Naive thymus-derived CD8-positive, alpha-beta T cell (primary cell): ENCODE results near the gene FAF1. TPM values are rescaled to one million over a fixed set of nuclear protein-coding genes. Genes with fewer than 3 reads are reported as not detected.

Experiments used
- ATAC-seq, 2 donors: fragments of 150-1000 bp; cut with Tn5 transposase in 1 of 2; sonication (Bioruptor Pico), chemical (Tn5 transposase) in 1 of 2; 1 replicate in 1 of 2; 2 replicates in 1 of 2; pipeline ENCODE4 v1.10.0; 2021; ENCODE audit warnings: mild to moderate bottlenecking in 2 of 2, moderate library complexity in 2 of 2
- POLR2A ChIA-PET: fragments of 350-600 bp; sonication (Branson Sonifier 250); formaldehyde crosslinking; loops from one replicate; lab custom pipeline; 2021; ENCODE audit warnings: antibody characterized with exemption; lab: Charles Lee
- DNase-seq, 10 donors: peaks; one replicate each; pipeline versions ENCODE4 v3.0.0 to v3.0.0-alpha.2; 2020 to 2022
- H3K27ac Mint-ChIP-seq, 10 donors: one replicate each; pipeline ENCODE4 v1.8.0; 2020 to 2022; ENCODE audit warnings: mild to moderate bottlenecking in 10 of 10, mixed read lengths in 10 of 10, moderate library complexity in 4 of 10, inconsistent platforms in 1 of 10
- H3K27me3 Mint-ChIP-seq, 5 donors: one replicate each; pipeline ENCODE4 v1.8.0; 2021 to 2022; ENCODE audit warnings: mixed read lengths in 5 of 5
- H3K36me3 Mint-ChIP-seq, 3 donors: one replicate each; pipeline ENCODE4 v1.8.0; 2020 to 2022; ENCODE audit warnings: mixed read lengths in 3 of 3, mild to moderate bottlenecking in 2 of 3, inconsistent platforms in 1 of 3
- H3K4me1 Mint-ChIP-seq, 4 donors: one replicate each; pipeline ENCODE4 v1.8.0; 2021 to 2022; ENCODE audit warnings: mixed read lengths in 4 of 4
- H3K4me3 Mint-ChIP-seq, 10 donors: one replicate each; pipeline ENCODE4 v1.8.0; 2020 to 2022; ENCODE audit warnings: mild to moderate bottlenecking in 10 of 10, mixed read lengths in 10 of 10, moderate library complexity in 6 of 10, inconsistent platforms in 1 of 10
- H3K9me3 Mint-ChIP-seq, 9 donors: one replicate each; pipeline ENCODE4 v1.8.0; 2020 to 2022; ENCODE audit warnings: mixed read lengths in 9 of 9, mild to moderate bottlenecking in 3 of 9, inconsistent platforms in 1 of 9, moderate library complexity in 1 of 9
- polyA plus RNA-seq, 3 donors: library from polyadenylated mRNA; unstranded; fragments of 300-500 nt; fragmentation: Illumina TruSeq; gene quantifications; one replicate each; pipeline ENCODE4 v1.2.3, GENCODE V29; 2021
- total RNA-seq, 8 experiments: library from RNA in 2 of 8; stranded (reverse) in 2 of 8; gene quantifications; one replicate each; pipeline ENCODE4 v1.2.3 and lab custom pipeline; 2021 to 2026

FAF1 gene
- total and polyA plus RNA-seq, 5 experiments from 2014 or later: 46.2 to 64.5 (median 48.2) TPM

- no peak for DNase-seq
- Mint-ChIP-seq H3K27me3 (no peaks in the 10 kb centered on the region), H3K4me3 (no peak overlapping the region), H3K4me1 (no peaks in the 10 kb centered on the region), H3K9me3 (no peaks in the 10 kb centered on the region), H3K27ac (no peak overlapping the region), H3K36me3 (peaks cover 4 to 52% (median 36%) of the 10 kb centered on the region in 3 donors)
- no peak for ATAC-seq
- POLR2A ChIA-PET: no interaction called here
These were observed 377.7 kb downstream of the FAF1 start for GRCh38 chr1:50582346-50582745.

DNA sequence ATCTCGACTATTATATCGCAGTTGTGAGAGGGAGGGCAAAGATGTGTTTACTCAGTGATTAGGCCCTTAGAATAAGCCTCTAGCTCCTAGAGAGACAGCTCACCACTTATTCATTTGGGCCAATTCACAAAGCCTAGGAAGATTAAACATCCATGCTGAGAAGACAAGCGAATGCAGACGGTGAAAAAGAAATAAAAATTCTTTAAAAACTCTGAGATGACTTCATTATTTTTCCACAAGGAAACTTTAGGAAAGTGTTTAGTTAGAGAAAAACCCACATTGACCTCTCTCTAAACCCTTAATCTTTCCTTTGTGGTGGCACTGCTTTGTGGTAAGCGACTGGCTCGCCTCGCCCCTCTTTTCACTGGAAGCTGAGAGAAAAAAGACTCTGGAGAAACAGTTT, 390.0 kb downstream of the FAF1 start:
- ATAC-seq: no peak
- no peak overlapping the region for H3K27ac Mint-ChIP-seq
- DNase-seq: no peak
- H3K4me3 Mint-ChIP-seq: no peak overlapping the region
- POLR2A ChIA-PET: no interaction called here
- H3K27me3 Mint-ChIP-seq: no peaks in the 10 kb centered on the region
- no peaks in the 10 kb centered on the region for H3K4me1 Mint-ChIP-seq
- H3K36me3 Mint-ChIP-seq: peaks cover 4 to 58% (median 52%) of the 10 kb centered on the region in 3 donors
- H3K9me3 Mint-ChIP-seq: no peaks in the 10 kb centered on the region

GRCh38 chr1:50568782-50569181, 391.3 kb downstream of the FAF1 start:
- Mint-ChIP-seq H3K9me3 (no peaks in the 10 kb centered on the region), H3K27me3 (no peaks in the 10 kb centered on the region), H3K36me3 (peaks cover 9 to 63% (median 52%) of the 10 kb centered on the region in 3 donors), H3K4me1 (no peaks in the 10 kb centered on the region), H3K4me3 (no peak overlapping the region), H3K27ac (no peak overlapping the region)
- POLR2A ChIA-PET: no interaction called here
- DNase-seq (no peak), ATAC-seq (no peak)

DNA sequence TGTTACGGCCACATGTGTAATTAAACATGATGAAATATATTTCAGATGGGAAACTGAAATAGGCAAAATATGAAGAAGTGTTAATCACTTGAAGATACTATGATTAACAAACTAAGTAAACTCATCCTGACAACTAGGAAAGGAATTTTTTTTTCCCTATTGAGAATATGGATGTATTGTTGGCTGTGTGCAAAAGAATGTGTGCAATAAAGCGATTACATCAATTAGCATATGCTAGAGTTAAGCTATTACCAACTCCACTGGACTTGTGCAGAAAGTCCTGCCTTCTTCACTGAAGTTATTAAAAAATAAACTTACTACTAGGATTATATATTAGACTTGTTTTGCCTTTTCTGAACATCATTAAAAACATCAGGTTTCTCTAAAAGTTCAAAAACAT, 393.7 kb downstream of the FAF1 start:
- Mint-ChIP-seq H3K4me3 (no peak overlapping the region), H3K4me1 (no peaks in the 10 kb centered on the region), H3K9me3 (no peaks in the 10 kb centered on the region), H3K36me3 (peaks cover 9 to 70% (median 53%) of the 10 kb centered on the region in 3 donors), H3K27ac (no peak overlapping the region), H3K27me3 (no peaks in the 10 kb centered on the region)
- POLR2A ChIA-PET: no interaction called here
- DNase-seq: no peak
- ATAC-seq: no peak

DNA sequence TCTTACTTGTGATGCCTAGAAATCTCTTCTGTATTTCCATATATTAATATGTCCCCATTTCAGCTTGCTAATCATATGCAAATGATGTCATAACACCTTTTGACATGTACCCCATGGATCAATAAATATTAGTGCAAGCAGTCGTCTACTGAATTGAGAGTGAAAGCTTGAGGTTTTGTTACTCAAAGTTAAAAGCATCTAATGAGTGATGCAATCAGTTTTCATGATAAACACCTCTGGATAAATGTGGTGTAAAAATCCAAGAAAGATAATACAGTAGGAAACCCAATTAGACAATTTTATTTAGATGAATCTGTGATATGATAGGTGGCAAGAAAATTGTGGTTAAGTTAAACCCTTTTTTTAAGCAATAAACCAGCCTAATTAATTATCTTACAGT, 395.6 kb downstream of the FAF1 start:
- no peaks in the 10 kb centered on the region for H3K4me1 Mint-ChIP-seq
- DNase-seq (no peak), ATAC-seq (no peak)
- H3K36me3 Mint-ChIP-seq: peaks cover 14 to 76% (median 51%) of the 10 kb centered on the region in 3 donors
- no peaks in the 10 kb centered on the region for H3K27me3 Mint-ChIP-seq
- no peaks in the 10 kb centered on the region for H3K9me3 Mint-ChIP-seq
- no peak overlapping the region for H3K4me3 Mint-ChIP-seq
- no peak overlapping the region for H3K27ac Mint-ChIP-seq
- POLR2A ChIA-PET: no interaction called here

GRCh38 chr1:50562106-50562505, 398.0 kb downstream of the FAF1 start:
- Mint-ChIP-seq H3K4me1 (no peaks in the 10 kb centered on the region), H3K27ac (no peak overlapping the region), H3K27me3 (no peaks in the 10 kb centered on the region), H3K9me3 (no peaks in the 10 kb centered on the region), H3K36me3 (peaks cover 14 to 68% (median 44%) of the 10 kb centered on the region in 3 donors), H3K4me3 (no peak overlapping the region)
- DNase-seq: no peak
- POLR2A ChIA-PET: no interaction called here
- no peak for ATAC-seq

DNA sequence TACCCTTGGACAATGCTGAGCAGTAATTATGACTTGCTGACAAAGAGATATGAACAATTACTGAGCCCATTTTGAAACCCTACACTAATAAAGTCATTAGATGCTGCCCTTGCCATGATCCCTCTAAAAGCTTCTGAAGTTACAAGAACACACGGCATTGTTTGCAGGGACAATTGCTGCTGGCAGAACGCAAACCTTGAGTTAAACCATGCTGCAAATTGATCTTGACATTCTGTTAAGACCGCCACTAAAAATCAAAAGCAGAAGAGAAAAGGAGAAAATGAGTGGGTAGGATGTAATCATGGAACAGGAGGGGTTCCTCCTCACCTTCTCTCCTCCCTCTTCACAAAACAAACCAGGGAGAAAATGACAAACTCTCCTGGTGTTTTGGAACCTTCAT, 400.6 kb downstream of the FAF1 start:
- no peak for ATAC-seq
- Mint-ChIP-seq H3K27ac (no peak overlapping the region), H3K27me3 (no peaks in the 10 kb centered on the region), H3K4me1 (peaks cover 0 to 2% (median 0%) of the 10 kb centered on the region in 4 donors), H3K36me3 (peaks cover 9 to 53% (median 32%) of the 10 kb centered on the region in 3 donors), H3K4me3 (no peak overlapping the region), H3K9me3 (no peaks in the 10 kb centered on the region)
- no peak for DNase-seq
- POLR2A ChIA-PET: no interaction called here

GRCh38 chr1:50553921-50554320, 406.1 kb downstream of the FAF1 start:
- Mint-ChIP-seq H3K4me1 (peaks cover 0 to 2% (median 0%) of the 10 kb centered on the region in 4 donors), H3K9me3 (no peaks in the 10 kb centered on the region), H3K27ac (no peak overlapping the region), H3K27me3 (no peaks in the 10 kb centered on the region), H3K36me3 (peaks cover 0 to 28% (median 20%) of the 10 kb centered on the region in 3 donors), H3K4me3 (no peak overlapping the region)
- POLR2A ChIA-PET: no interaction called here
- DNase-seq: no peak
- no peak for ATAC-seq

- POLR2A ChIA-PET: no interaction called here
- H3K27ac Mint-ChIP-seq: no peak overlapping the region
- ATAC-seq (no peak), DNase-seq (no peak)
- H3K27me3 Mint-ChIP-seq: no peaks in the 10 kb centered on the region
- no peak overlapping the region for H3K4me3 Mint-ChIP-seq
- no peaks in the 10 kb centered on the region for H3K9me3 Mint-ChIP-seq
- no peaks in the 10 kb centered on the region for H3K4me1 Mint-ChIP-seq
- peaks cover 0 to 27% (median 20%) of the 10 kb centered on the region in 3 donors for H3K36me3 Mint-ChIP-seq
These were observed 411.8 kb downstream of the FAF1 start for GRCh38 chr1:50548243-50548642.

GRCh38 chr1:50542362-50542761, 417.7 kb downstream of the FAF1 start:
- Mint-ChIP-seq H3K27ac (peak overlapping the region in 1 of 10 donors; percentile 69), H3K9me3 (no peaks in the 10 kb centered on the region), H3K4me3 (no peak overlapping the region), H3K4me1 (no peaks in the 10 kb centered on the region), H3K27me3 (no peaks in the 10 kb centered on the region), H3K36me3 (peaks cover 10 to 24% (median 22%) of the 10 kb centered on the region in 3 donors)
- POLR2A ChIA-PET: no interaction called here
- no peak for ATAC-seq
- no peak for DNase-seq

DNA sequence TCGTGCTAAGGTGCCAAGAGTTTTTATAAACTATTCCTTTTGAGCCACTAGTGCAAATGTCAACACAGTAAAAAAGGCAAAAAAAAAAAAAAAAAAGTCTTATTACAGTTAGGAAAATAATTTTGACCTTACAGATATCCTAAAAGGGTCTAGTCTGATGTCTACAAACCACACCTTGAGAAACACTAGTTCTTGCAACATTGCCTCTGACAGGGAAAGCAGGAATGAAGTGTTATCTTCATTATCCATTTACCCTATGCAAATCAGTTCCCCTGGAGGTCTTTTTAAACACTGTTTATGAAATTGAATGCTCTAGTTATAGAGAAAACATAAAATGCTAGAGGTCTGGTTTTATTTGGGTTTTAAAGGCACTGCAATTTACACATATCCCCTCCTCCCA, 421.6 kb downstream of the FAF1 start:
- no peak for DNase-seq
- Mint-ChIP-seq H3K36me3 (peaks cover 10 to 44% (median 43%) of the 10 kb centered on the region in 3 donors), H3K9me3 (no peaks in the 10 kb centered on the region), H3K4me3 (no peak overlapping the region), H3K27ac (no peak overlapping the region), H3K4me1 (no peaks in the 10 kb centered on the region), H3K27me3 (no peaks in the 10 kb centered on the region)
- POLR2A ChIA-PET: no interaction called here
- no peak for ATAC-seq

GRCh38 chr1:50531601-50532000, 428.5 kb downstream of the FAF1 start:
- H3K4me1 Mint-ChIP-seq: no peaks in the 10 kb centered on the region

GRCh38 chr1:50531027-50531426, 429.0 kb downstream of the FAF1 start:
- POLR2A ChIA-PET: no interaction called here
- no peak for DNase-seq
- no peak overlapping the region for H3K27ac Mint-ChIP-seq
- H3K27me3 Mint-ChIP-seq: no peaks in the 10 kb centered on the region
- no peak for ATAC-seq
- H3K4me1 Mint-ChIP-seq: no peaks in the 10 kb centered on the region
- H3K4me3 Mint-ChIP-seq: no peak overlapping the region
- peaks cover 9 to 70% (median 58%) of the 10 kb centered on the region in 3 donors for H3K36me3 Mint-ChIP-seq
- H3K9me3 Mint-ChIP-seq: peaks cover 0 to 4% (median 0%) of the 10 kb centered on the region in 9 donors

More at GRCh38 chr1:50531601-50532000, 428.5 kb downstream of the FAF1 start:
- H3K27me3 Mint-ChIP-seq: no peaks in the 10 kb centered on the region
- no peak overlapping the region for H3K27ac Mint-ChIP-seq
- no peak for ATAC-seq
- peaks cover 0 to 4% (median 0%) of the 10 kb centered on the region in 9 donors for H3K9me3 Mint-ChIP-seq
- H3K4me3 Mint-ChIP-seq: no peak overlapping the region
- peaks cover 9 to 72% (median 61%) of the 10 kb centered on the region in 3 donors for H3K36me3 Mint-ChIP-seq
- DNase-seq: no peak
- POLR2A ChIA-PET: no interaction called here

- ATAC-seq (no peak), DNase-seq (no peak)
- Mint-ChIP-seq H3K4me1 (no peaks in the 10 kb centered on the region), H3K27ac (no peak overlapping the region), H3K36me3 (peaks cover 18 to 67% (median 60%) of the 10 kb centered on the region in 3 donors), H3K4me3 (no peak overlapping the region), H3K27me3 (no peaks in the 10 kb centered on the region), H3K9me3 (peaks cover 0 to 9% (median 3%) of the 10 kb centered on the region in 9 donors)
- POLR2A ChIA-PET: no interaction called here
These were observed 430.6 kb downstream of the FAF1 start for GRCh38 chr1:50529510-50529909.
